CD4-positive, alpha-beta T cell (primary cell): ENCODE data around the gene SPATS2L. TPM values are rescaled to one million over a fixed set of nuclear protein-coding genes. Genes with fewer than 3 reads are reported as not detected.

Experiments
- ATAC-seq: fragments of 200-7000 bp; cut with Tn5 transposase; one replicate; pipeline ENCODE4 v1.10.0; 2022; ENCODE audit warnings: mild to moderate bottlenecking; ENCODE audit not compliant: poor library complexity
- CTCF ChIA-PET: fragments of 350-600 bp; sonication (Branson Sonifier 250); formaldehyde crosslinking; loops from one replicate; lab custom pipeline; 2021; ENCODE audit warnings: antibody characterized with exemption, inconsistent platforms; lab: Charles Lee
- POLR2A ChIA-PET: fragments of 350-600 bp; sonication (Branson Sonifier 250); formaldehyde crosslinking; loops from one replicate; lab custom pipeline; 2021; ENCODE audit warnings: antibody characterized with exemption, inconsistent platforms; lab: Charles Lee
- DNase-seq, 14 experiments: peaks; one replicate each; pipeline ENCODE4 v3.0.0-alpha.2; 2013 to 2020; ENCODE audit warnings: mixed read lengths in 2 of 14
- H3K27ac ChIP-seq, 2 donors: one replicate each; pipeline versions ENCODE4 v1.5.1 to v1.7.0; 2013; ENCODE audit warnings: low read length in 2 of 2, low read depth in 1 of 2, mild to moderate bottlenecking in 1 of 2
- H3K27me3 ChIP-seq, 2 experiments: 1 replicate in 1 of 2; 2 replicates in 1 of 2; pipeline versions ENCODE4 v1.6.1 to v1.7.0; 2013; ENCODE audit warnings: low read length in 2 of 2, control low read depth in 1 of 2, mild to moderate bottlenecking in 1 of 2, moderate library complexity in 1 of 2; ENCODE audit not compliant: insufficient read depth in 2 of 2, control insufficient read depth in 1 of 2
- H3K36me3 ChIP-seq: one replicate; pipeline ENCODE4 v1.6.1; 2013; ENCODE audit warnings: low read length, control low read depth; ENCODE audit not compliant: insufficient read depth
- H3K4me1 ChIP-seq: one replicate; pipeline ENCODE4 v1.6.1; 2013; ENCODE audit warnings: low read length, control low read depth; ENCODE audit not compliant: insufficient read depth
- H3K4me3 ChIP-seq: one replicate; pipeline ENCODE4 v1.5.1; 2013; ENCODE audit warnings: mild to moderate bottlenecking, low read length, moderate library complexity
- H3K9me3 ChIP-seq, 2 experiments: 1 replicate in 1 of 2; 2 replicates in 1 of 2; pipeline versions ENCODE4 v1.6.1 to v1.7.0; 2013; ENCODE audit warnings: low read length in 2 of 2, mild to moderate bottlenecking in 2 of 2, control low read depth in 1 of 2, moderate library complexity in 1 of 2; ENCODE audit not compliant: control insufficient read depth in 1 of 2, insufficient read depth in 1 of 2
- H3K27ac Mint-ChIP-seq: one replicate; pipeline ENCODE4 v1.8.0; 2020; ENCODE audit warnings: mixed read lengths
- H3K27me3 Mint-ChIP-seq: one replicate; pipeline ENCODE4 v1.8.0; 2021; ENCODE audit warnings: mixed read lengths
- H3K36me3 Mint-ChIP-seq: one replicate; pipeline ENCODE4 v1.8.0; 2021; ENCODE audit warnings: low read depth, mixed read lengths
- H3K4me1 Mint-ChIP-seq: one replicate; pipeline ENCODE4 v1.8.0; 2021; ENCODE audit warnings: low read depth, mixed read lengths
- H3K4me3 Mint-ChIP-seq: one replicate; pipeline ENCODE4 v1.8.0; 2020; ENCODE audit warnings: mild to moderate bottlenecking, mixed read lengths
- H3K9me3 Mint-ChIP-seq: one replicate; pipeline ENCODE4 v1.8.0; 2020; ENCODE audit warnings: mixed read lengths
- intact Hi-C, 2 experiments: fragments of 100-400 bp; cut with DNase I in 1 of 2; cut with micrococcal nuclease in 1 of 2; formaldehyde crosslinking; loops; one replicate each; pipeline versions ENCODE4 v1.15.1 to v1.9.0; 2023 to 2025; cut with DNase I, micrococcal nuclease
- total RNA-seq, 174 experiments: library from RNA in 2 of 174; stranded (reverse) in 2 of 174; gene quantifications; one replicate each; pipeline ENCODE4 v1.2.3 and lab custom pipeline; 2021 to 2026
- TF ChIP-seq, protein P1 (sequence below): fragments of 200-600 bp; IDR thresholded peaks from one replicate; pipeline ENCODE4 v1.8.0; 2022; ENCODE audit warnings: antibody characterized with exemption, mild to moderate bottlenecking

Gene SPATS2L
- total RNA-seq, 2 experiments from 2014 or later: 4.0 to 4.4 TPM

DNA sequence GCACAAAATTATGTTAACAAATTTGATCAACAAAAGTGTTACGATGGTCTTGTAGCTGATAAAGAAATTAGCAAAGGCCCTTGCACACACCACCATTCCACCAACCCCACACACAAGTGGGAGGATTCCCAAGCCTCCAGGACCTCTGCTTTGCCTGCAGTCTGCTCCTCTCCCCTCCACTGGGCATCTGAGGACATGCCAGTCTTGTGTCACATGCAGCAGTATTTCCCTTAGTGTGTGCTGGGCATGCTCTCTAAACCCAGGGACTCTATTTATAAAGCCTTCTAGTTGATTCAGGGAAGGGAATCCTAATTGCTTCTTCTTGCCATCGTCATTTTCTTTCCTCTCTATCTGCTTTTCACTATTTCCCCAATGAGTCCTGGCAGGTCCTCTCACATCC lies 150.1 kb downstream of the SPATS2L start:
- intact Hi-C loops: no loop called here
- no peak overlapping the region for H3K4me3 Mint-ChIP-seq
- no peaks in the 10 kb centered on the region for H3K36me3 Mint-ChIP-seq
- Histone ChIP-seq H3K4me3 (no peak overlapping the region), H3K9me3 (no peaks in the 10 kb centered on the region), H3K4me1 (peaks cover 15% of the 10 kb centered on the region), H3K36me3 (no peaks in the 10 kb centered on the region), H3K27ac (no peak overlapping the region), H3K27me3 (no peaks in the 10 kb centered on the region)
- ATAC-seq (no peak), DNase-seq (no peak)
- TF ChIP-seq, protein P1, sequence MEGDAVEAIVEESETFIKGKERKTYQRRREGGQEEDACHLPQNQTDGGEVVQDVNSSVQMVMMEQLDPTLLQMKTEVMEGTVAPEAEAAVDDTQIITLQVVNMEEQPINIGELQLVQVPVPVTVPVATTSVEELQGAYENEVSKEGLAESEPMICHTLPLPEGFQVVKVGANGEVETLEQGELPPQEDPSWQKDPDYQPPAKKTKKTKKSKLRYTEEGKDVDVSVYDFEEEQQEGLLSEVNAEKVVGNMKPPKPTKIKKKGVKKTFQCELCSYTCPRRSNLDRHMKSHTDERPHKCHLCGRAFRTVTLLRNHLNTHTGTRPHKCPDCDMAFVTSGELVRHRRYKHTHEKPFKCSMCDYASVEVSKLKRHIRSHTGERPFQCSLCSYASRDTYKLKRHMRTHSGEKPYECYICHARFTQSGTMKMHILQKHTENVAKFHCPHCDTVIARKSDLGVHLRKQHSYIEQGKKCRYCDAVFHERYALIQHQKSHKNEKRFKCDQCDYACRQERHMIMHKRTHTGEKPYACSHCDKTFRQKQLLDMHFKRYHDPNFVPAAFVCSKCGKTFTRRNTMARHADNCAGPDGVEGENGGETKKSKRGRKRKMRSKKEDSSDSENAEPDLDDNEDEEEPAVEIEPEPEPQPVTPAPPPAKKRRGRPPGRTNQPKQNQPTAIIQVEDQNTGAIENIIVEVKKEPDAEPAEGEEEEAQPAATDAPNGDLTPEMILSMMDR: no peak
- POLR2A ChIA-PET: no interaction called here
- H3K9me3 Mint-ChIP-seq: no peaks in the 10 kb centered on the region
- no peak overlapping the region for H3K27ac Mint-ChIP-seq
- CTCF ChIA-PET: no interaction called here
- no peaks in the 10 kb centered on the region for H3K27me3 Mint-ChIP-seq
- peaks cover 14% of the 10 kb centered on the region for H3K4me1 Mint-ChIP-seq

DNA sequence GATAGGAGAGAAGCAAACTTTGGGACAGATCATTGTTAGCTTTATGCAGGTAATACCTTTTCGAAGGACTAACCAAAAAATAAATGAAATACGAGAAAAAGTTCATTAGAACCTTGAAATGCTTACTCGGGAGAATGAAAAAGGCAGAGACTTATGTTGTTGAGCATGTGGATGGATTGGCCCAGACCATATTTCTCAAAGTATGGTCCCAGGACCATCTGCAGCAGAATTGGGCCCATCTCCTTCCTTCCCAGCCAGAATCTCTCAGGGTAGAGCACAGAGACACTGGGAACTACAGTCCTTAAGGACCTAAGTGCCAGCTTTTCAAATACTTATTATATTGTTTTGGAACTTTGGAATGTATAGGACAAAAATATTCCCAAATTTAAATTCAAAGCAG lies 152.6 kb downstream of the SPATS2L start:
- DNase-seq (no peak), ATAC-seq (no peak)
- Histone ChIP-seq H3K4me1 (peaks cover 15% of the 10 kb centered on the region), H3K36me3 (no peaks in the 10 kb centered on the region), H3K4me3 (no peak overlapping the region), H3K27me3 (no peaks in the 10 kb centered on the region), H3K27ac (no peak overlapping the region), H3K9me3 (no peaks in the 10 kb centered on the region)
- no peak overlapping the region for H3K27ac Mint-ChIP-seq
- H3K4me3 Mint-ChIP-seq: no peak overlapping the region
- peaks cover 23% of the 10 kb centered on the region for H3K4me1 Mint-ChIP-seq
- no peaks in the 10 kb centered on the region for H3K9me3 Mint-ChIP-seq
- H3K27me3 Mint-ChIP-seq: no peaks in the 10 kb centered on the region
- intact Hi-C loops: no loop called here
- CTCF ChIA-PET: no interaction called here
- H3K36me3 Mint-ChIP-seq: no peaks in the 10 kb centered on the region
- TF ChIP-seq, protein P1: no peak
- POLR2A ChIA-PET: no interaction called here

GRCh38 chr2:200461846-200462710 lies 155.6 kb downstream of the SPATS2L start:
- intact Hi-C loops: loop anchor here (5.0 to 10.0 kb wide), 2 partner anchors 75 to 87 kb away; no protein-coding TSS in a partner anchor
- Histone ChIP-seq H3K4me1 (peaks cover 20% of the 10 kb centered on the region), H3K27ac (no peak overlapping the region), H3K9me3 (no peaks in the 10 kb centered on the region), H3K4me3 (no peak overlapping the region), H3K27me3 (no peaks in the 10 kb centered on the region), H3K36me3 (no peaks in the 10 kb centered on the region)
- H3K4me1 Mint-ChIP-seq: peaks cover 21% of the 10 kb centered on the region
- H3K9me3 Mint-ChIP-seq: no peaks in the 10 kb centered on the region
- ChIA-PET POLR2A (no interaction called here), CTCF (interaction anchor here (1.0 kb wide), 1 partner anchor 9 kb away, joined by 3 read pairs; no protein-coding TSS in a partner anchor)
- H3K27me3 Mint-ChIP-seq: no peaks in the 10 kb centered on the region
- no peak for ATAC-seq
- no peak for DNase-seq
- H3K27ac Mint-ChIP-seq: no peak overlapping the region
- H3K4me3 Mint-ChIP-seq: no peak overlapping the region
- TF ChIP-seq, protein P1: no peak
- no peaks in the 10 kb centered on the region for H3K36me3 Mint-ChIP-seq
